SHP77 (cell line): Measurements from ENCODE around the gene SLC12A2.

Experiments
- DNase-seq, 2 experiments: peaks; one replicate each; lab custom pipeline; 2025; lab: John Stamatoyannopoulos, UW

The SLC12A2 gene

GRCh38 chr5:128097224-128097623 lies 13.7 kb downstream of the SLC12A2 start:
- DNase-seq = no peak

DNA sequence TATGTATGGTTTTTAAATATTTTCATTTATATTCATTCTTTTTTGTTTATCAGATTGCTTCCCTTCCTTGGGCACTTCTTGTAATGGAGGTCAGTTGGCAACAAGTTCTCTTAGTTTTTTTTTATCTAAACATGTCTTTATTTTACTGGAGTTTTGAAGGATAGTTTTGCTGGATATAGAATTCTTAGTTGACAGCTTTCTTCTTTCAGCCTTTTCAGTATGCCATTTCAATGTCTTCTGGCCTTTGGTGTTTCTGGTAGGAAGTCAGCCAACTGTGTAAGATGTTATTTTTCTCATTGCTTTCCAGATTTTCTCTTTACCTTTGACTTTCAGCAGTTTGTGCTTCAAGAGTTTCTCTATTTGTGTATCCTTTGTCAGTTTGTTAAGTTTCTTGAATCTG lies 14.2 kb downstream of the SLC12A2 start:
- no peak for DNase-seq

DNA sequence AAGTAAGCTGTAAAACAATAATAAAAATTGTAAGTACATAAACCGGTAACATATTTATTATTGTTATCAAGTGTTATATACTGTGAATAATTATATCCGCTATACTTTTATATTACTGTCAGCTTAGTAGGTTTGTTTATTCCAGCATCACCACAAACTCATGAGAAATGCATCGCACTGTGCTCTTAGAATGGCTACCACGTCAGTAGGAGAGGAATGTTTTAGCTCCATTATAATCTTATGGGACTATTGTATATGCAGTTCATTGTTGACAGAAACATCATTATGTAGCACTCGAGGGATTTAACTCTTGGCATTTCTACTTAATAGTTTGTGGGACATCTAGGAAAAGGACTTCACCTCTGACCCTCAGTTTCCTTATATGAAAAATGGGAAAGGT lies 16.4 kb downstream of the SLC12A2 start:
- no peak for DNase-seq

GRCh38 chr5:128100860-128101557 lies 17.4 kb downstream of the SLC12A2 start:
- DNase-seq = no peak

- no peak for DNase-seq
These were observed 18.1 kb downstream of the SLC12A2 start for GRCh38 chr5:128101676-128102075.

- DNase-seq = no peak
These were observed 21.6 kb downstream of the SLC12A2 start for GRCh38 chr5:128105203-128105602.

GRCh38 chr5:128109138-128109537 lies 25.6 kb downstream of the SLC12A2 start:
- no peak for DNase-seq

GRCh38 chr5:128109766-128110165 lies 26.2 kb downstream of the SLC12A2 start:
- no peak for DNase-seq

DNA sequence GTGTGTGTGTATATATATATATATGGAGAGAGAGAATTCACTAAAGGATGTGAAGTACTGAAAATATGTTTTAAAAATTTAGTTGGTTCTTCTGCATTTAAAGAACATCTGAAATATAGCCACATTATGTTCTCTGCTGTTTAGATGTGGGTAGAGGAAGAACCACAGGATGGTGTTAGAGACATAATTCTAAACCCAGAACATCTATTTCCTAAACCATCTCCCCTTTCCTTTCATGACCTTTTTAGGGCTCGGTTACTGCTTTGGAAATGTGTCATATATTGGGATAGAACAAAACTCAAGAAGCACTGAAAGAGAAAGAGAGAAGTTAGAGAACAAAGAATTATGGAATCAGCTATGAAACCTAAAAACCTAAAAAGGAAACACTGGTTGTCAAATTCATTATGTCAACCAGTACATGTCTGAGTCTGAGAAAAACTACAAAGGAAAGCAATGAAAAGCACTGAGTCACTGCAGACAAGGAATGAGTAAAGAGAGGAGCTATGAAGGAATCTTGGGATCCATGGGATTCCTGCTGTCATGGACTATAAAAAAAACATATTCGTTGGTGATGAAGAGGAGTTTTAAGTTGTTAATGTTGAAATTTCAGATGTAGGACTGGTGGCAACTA lies 28.4 kb downstream of the SLC12A2 start:
- DNase-seq = no peak

GRCh38 chr5:128116445-128116844 lies 32.9 kb downstream of the SLC12A2 start:
- no peak for DNase-seq

- DNase-seq = no peak
These were observed 34.6 kb downstream of the SLC12A2 start for GRCh38 chr5:128118214-128118613.

DNA sequence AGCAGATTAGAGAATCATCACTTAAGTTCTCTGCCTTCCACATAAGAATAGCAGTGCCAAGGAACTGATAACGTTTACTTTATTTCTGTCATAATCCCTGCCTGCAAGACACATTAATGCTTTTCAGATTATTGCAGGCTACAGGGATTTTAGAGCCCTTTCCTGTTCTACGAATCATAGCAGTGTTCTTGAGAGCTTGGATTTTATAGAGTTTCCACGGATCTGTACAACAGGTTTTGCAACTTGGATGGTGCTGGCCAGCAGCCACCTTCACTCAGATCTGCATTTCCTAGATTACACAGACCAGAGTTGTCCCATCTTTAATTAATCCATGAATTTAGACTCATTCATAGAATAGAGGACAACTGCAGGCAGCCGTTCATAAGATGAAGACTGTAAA lies 38.1 kb downstream of the SLC12A2 start:
- no peak for DNase-seq

DNA sequence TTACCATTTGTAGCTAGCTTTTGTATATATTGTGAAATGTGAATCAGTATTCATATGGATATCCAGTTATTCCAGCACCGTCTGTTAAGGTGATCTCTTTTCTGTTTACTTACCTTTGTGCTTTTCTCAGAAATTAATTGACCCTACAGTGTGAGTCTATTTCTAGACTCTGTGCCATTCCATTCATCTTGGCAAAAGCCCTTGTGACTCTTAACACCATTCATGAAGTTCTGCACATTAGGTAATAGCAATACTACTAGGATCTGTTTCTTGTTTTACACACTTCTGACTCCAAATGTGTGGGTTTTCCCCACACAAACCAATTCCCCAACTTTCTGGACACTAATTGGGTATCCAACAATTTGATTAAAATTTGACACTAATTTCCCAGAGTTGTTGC lies 40.4 kb downstream of the SLC12A2 start:
- no peak for DNase-seq

DNA sequence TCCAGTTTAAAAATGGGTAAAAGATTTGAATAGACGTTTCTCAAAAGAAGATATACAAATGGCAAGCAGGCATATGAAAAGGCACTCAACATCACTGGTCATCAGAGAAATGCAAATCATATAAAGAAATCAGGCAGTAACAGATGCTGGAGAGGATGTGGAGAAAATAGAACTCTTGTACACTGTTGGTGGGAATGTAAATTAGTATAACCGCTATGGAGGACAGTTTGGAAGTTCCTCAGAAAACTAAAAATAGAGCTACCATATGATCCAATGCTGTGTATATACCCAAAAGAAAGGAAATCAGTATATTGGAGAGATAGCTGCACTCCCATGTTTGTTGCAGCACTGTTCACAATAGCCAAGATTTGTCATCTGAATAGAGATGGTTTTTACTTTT lies 42.7 kb downstream of the SLC12A2 start:
- DNase-seq = no peak

GRCh38 chr5:128132499-128132898 lies 48.9 kb downstream of the SLC12A2 start:
- DNase-seq = no peak

DNA sequence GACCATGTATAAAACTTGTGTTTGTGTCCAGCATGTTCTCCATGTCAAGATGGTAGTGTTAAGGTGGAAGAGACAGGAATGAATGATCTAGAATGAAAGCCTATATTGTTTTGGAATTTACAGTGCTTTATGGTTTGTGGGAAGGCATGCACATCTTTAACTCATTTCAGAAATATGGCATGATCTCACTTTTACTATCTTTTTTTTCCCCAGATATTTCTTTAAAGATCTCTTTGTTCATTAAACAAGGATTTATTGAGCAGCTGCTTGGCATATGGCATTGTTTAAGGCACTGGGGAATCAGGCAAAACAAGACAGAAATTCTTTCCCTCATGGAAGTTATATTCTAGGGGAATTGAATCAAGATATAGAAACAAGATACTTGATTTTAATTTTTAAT lies 51.7 kb downstream of the SLC12A2 start:
- DNase-seq = no peak

- DNase-seq = no peak
These were observed 60.3 kb downstream of the SLC12A2 start for GRCh38 chr5:128143911-128144310.

GRCh38 chr5:128144491-128144890 lies 60.9 kb downstream of the SLC12A2 start:
- DNase-seq = no peak

GRCh38 chr5:128146671-128147070 lies 63.1 kb downstream of the SLC12A2 start:
- DNase-seq = no peak

DNA sequence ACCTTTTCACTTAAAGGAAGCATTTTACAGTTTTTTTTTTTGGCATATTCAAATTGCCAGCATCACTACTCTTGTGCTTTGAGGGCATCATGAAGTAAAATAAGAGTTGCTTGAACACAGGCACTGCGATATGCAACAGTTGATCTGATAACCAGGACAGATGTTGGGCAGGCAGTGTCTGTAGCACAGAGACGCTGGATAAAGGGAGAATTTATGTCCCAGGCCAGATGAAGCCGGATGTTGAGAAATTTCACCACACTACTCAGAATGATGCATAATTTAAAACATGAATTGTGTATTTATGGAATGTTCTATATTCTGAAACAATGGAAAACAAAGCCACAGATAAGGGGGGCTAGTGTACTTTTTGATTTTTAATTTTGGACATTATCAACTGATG lies 71.4 kb downstream of the SLC12A2 start:
- DNase-seq = no peak

GRCh38 chr5:128155776-128156175 lies 72.2 kb downstream of the SLC12A2 start:
- DNase-seq = no peak

- DNase-seq = no peak
These were observed 73.0 kb downstream of the SLC12A2 start for GRCh38 chr5:128156521-128156920.

DNA sequence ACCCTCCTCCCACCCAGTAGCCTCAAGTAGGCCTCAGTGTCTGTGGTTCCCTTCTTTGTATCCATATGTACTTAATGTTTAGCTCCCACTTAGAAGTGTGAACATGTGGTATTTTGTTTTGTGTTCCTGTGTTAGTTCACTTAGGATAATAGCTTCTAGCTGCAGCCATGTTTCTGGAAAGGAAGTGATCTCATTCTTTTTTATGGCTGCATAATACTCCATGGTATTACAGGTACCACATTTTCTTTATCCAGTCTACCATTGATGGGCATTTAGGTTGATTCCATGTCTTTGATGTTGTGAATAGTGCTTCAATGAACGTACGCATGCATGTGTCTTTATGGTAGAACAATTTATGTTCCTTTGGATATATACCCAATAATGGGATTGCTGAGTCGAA lies 74.8 kb downstream of the SLC12A2 start:
- DNase-seq = no peak

- no peak for DNase-seq
These were observed 80.4 kb downstream of the SLC12A2 start for GRCh38 chr5:128163991-128164390.
